Neural cell (in vitro differentiated cells): ENCODE measurements around the gene TRPM2.

Experiments used
- EP300 ChIP-seq: fragments of 450-650 bp; conservative IDR thresholded peaks from 2 replicates; pipeline ENCODE4 v1.6.1; 2014; ENCODE audit warnings: antibody characterized with exemption, mild to moderate bottlenecking, moderate library complexity; ENCODE audit not compliant: poor library complexity, severe bottlenecking
- EZH2 ChIP-seq: fragments of 200-600, 300-800 bp; shearing (Covaris generic), sonication (generic); IDR thresholded peaks from 2 replicates; pipeline ENCODE4 v1.6.1; 2014; ENCODE audit warnings: antibody characterized with exemption, low read length, borderline replicate concordance, mild to moderate bottlenecking; ENCODE audit not compliant: insufficient read depth, poor library complexity, severe bottlenecking
- TF ChIP-seq, protein P1 (sequence below): IDR thresholded peaks from 2 replicates; pipeline ENCODE4 v1.6.1; 2012; ENCODE audit warnings: borderline replicate concordance

DNA sequence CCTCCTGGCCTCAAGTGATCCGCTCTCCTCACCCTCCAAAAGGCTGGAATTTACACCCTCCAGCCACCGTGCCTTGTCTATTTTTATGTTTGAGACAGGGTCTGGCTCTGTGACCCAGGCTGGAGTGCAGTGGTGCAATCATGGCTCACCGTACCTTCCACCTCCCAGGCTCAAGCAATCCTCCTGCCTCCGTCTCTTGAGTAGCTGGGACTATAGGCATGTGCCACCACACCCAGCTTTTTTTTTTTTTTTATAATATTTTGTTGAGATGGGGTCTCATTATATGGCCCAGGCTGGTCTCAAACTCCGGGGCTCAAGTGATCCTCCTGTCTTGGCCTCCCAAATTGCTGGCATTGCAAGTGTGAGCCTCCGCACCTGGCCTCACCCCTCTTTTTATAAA lies 38.8 kb downstream of the TRPM2 start:
- TF ChIP-seq, protein P1, sequence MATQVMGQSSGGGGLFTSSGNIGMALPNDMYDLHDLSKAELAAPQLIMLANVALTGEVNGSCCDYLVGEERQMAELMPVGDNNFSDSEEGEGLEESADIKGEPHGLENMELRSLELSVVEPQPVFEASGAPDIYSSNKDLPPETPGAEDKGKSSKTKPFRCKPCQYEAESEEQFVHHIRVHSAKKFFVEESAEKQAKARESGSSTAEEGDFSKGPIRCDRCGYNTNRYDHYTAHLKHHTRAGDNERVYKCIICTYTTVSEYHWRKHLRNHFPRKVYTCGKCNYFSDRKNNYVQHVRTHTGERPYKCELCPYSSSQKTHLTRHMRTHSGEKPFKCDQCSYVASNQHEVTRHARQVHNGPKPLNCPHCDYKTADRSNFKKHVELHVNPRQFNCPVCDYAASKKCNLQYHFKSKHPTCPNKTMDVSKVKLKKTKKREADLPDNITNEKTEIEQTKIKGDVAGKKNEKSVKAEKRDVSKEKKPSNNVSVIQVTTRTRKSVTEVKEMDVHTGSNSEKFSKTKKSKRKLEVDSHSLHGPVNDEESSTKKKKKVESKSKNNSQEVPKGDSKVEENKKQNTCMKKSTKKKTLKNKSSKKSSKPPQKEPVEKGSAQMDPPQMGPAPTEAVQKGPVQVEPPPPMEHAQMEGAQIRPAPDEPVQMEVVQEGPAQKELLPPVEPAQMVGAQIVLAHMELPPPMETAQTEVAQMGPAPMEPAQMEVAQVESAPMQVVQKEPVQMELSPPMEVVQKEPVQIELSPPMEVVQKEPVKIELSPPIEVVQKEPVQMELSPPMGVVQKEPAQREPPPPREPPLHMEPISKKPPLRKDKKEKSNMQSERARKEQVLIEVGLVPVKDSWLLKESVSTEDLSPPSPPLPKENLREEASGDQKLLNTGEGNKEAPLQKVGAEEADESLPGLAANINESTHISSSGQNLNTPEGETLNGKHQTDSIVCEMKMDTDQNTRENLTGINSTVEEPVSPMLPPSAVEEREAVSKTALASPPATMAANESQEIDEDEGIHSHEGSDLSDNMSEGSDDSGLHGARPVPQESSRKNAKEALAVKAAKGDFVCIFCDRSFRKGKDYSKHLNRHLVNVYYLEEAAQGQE, result no peak
- no peak for TF ChIP-seq EP300
- TF ChIP-seq EZH2, result no peak
